Naive thymus-derived CD4-positive, alpha-beta T cell (primary cell): ENCODE measurements around the gene FCHO2. TPM values are rescaled to one million over a fixed set of nuclear protein-coding genes. Genes with fewer than 3 reads are reported as not detected.

Experiments
- ATAC-seq: fragments of 150-1000 bp; cut with Tn5 transposase; 2 replicates; pipeline ENCODE4 v1.10.0; 2021; ENCODE audit warnings: mild to moderate bottlenecking, moderate library complexity
- CTCF ChIA-PET: fragments of 350-600 bp; sonication (Branson Sonifier 250); formaldehyde crosslinking; loops from one replicate; lab custom pipeline; 2021; ENCODE audit warnings: antibody characterized with exemption; lab: Charles Lee
- POLR2A ChIA-PET: fragments of 350-600 bp; sonication (Branson Sonifier 250); formaldehyde crosslinking; loops from one replicate; lab custom pipeline; 2021; ENCODE audit warnings: antibody characterized with exemption, inconsistent platforms; lab: Charles Lee
- DNase-seq, 9 donors: peaks; one replicate each; pipeline versions ENCODE4 v3.0.0 to v3.0.0-alpha.2; 2020 to 2022; ENCODE audit warnings: mixed read lengths in 1 of 9
- H3K27ac ChIP-seq: one replicate; pipeline ENCODE4 v1.7.0; 2013; ENCODE audit warnings: mild to moderate bottlenecking, low read depth, low read length, moderate library complexity
- H3K27me3 ChIP-seq, 2 donors: one replicate each; pipeline ENCODE4 v1.7.0; 2013; ENCODE audit warnings: low read length in 2 of 2, mild to moderate bottlenecking in 2 of 2, moderate library complexity in 2 of 2; ENCODE audit not compliant: control insufficient read depth in 2 of 2, insufficient read depth in 2 of 2
- H3K36me3 ChIP-seq, 3 experiments: 1 replicate in 2 of 3; 2 replicates in 1 of 3; pipeline ENCODE4 v1.7.0; 2013; ENCODE audit warnings: low read length in 3 of 3, mild to moderate bottlenecking in 3 of 3, moderate library complexity in 1 of 3; ENCODE audit not compliant: insufficient read depth in 3 of 3, control insufficient read depth in 2 of 3
- H3K4me1 ChIP-seq, 2 donors: one replicate each; pipeline ENCODE4 v1.7.0; 2013; ENCODE audit warnings: low read length in 2 of 2, mild to moderate bottlenecking in 2 of 2, moderate library complexity in 1 of 2; ENCODE audit not compliant: control insufficient read depth in 2 of 2, insufficient read depth in 2 of 2
- H3K4me3 ChIP-seq: 2 replicates; pipeline ENCODE4 v1.7.0; 2013; ENCODE audit warnings: mild to moderate bottlenecking, low read length
- H3K9me3 ChIP-seq, 3 experiments: 1 replicate in 2 of 3; 2 replicates in 1 of 3; pipeline ENCODE4 v1.7.0; 2013; ENCODE audit warnings: low read length in 3 of 3; ENCODE audit not compliant: control insufficient read depth in 2 of 3
- H3K27ac Mint-ChIP-seq, 9 donors: one replicate each; pipeline ENCODE4 v1.8.0; 2020 to 2022; ENCODE audit warnings: mixed read lengths in 9 of 9, mild to moderate bottlenecking in 8 of 9, moderate library complexity in 5 of 9, inconsistent platforms in 2 of 9
- H3K27me3 Mint-ChIP-seq, 5 donors: one replicate each; pipeline ENCODE4 v1.8.0; 2021 to 2022; ENCODE audit warnings: mixed read lengths in 5 of 5, mild to moderate bottlenecking in 1 of 5
- H3K36me3 Mint-ChIP-seq, 5 donors: one replicate each; pipeline ENCODE4 v1.8.0; 2020 to 2022; ENCODE audit warnings: mixed read lengths in 5 of 5, mild to moderate bottlenecking in 3 of 5, inconsistent platforms in 1 of 5
- H3K4me1 Mint-ChIP-seq, 7 donors: one replicate each; pipeline ENCODE4 v1.8.0; 2020 to 2022; ENCODE audit warnings: mixed read lengths in 7 of 7, mild to moderate bottlenecking in 3 of 7, inconsistent platforms in 1 of 7
- H3K4me3 Mint-ChIP-seq, 10 donors: one replicate each; pipeline ENCODE4 v1.8.0; 2020 to 2022; ENCODE audit warnings: mild to moderate bottlenecking in 10 of 10, mixed read lengths in 10 of 10, moderate library complexity in 6 of 10, inconsistent platforms in 2 of 10
- H3K9me3 Mint-ChIP-seq, 11 donors: one replicate each; pipeline ENCODE4 v1.8.0; 2020 to 2022; ENCODE audit warnings: mixed read lengths in 11 of 11, mild to moderate bottlenecking in 4 of 11, inconsistent platforms in 1 of 11, moderate library complexity in 1 of 11
- intact Hi-C, 2 donors: fragments of 100-400 bp; cut with micrococcal nuclease; formaldehyde crosslinking; loops; one replicate each; pipeline ENCODE4 v1.15.1; 2023
- polyA plus RNA-seq, 2 donors: library from polyadenylated mRNA; unstranded; fragments of 300-500 nt; fragmentation: Illumina TruSeq; gene quantifications; one replicate each; pipeline ENCODE4 v1.2.3, GENCODE V29; 2021
- total RNA-seq, 6 experiments: library from RNA in 5 of 6; stranded (reverse) in 5 of 6; gene quantifications; 1 replicate in 5 of 6; 2 replicates in 1 of 6; pipeline ENCODE4 v1.2.3 and lab custom pipeline; 2021 to 2026

The FCHO2 gene
- total and polyA plus RNA-seq, 7 experiments from 2014 or later = 0.30 to 7.1 (median 1.8) TPM

DNA sequence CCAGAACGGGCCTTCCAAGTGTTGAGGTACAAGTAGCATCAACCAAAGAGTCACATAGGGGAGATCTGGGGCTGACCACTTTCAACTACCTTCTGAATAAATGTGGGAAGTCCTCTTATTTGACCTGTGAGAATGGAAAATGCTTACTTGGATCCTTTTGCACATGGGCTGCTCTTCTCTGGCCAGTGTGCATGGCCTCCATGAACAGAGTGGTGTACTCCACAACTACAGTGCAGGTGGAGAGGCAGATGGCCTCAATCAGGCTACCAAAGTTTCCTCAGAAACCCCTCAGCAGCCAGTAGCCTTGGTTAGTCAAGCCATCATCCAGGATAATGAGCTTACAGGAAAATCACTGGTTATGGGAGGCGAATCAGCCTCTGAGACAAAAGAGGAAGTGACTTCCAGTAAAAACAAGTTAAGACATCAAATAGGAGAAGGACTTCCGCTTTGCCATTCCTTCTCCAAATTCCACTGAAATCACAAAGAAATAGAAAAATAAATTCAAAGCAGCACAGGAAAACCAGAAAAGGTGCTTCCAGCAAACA is 18.3 kb upstream of the FCHO2 start:
- peaks cover 0 to 6% (median 0%) of the 10 kb centered on the region in 7 donors for H3K4me1 Mint-ChIP-seq
- POLR2A ChIA-PET = no interaction called here
- H3K9me3 ChIP-seq = no peaks in the 10 kb centered on the region
- ATAC-seq (no peak), DNase-seq (no peak)
- H3K36me3 ChIP-seq = no peaks in the 10 kb centered on the region
- H3K4me3 Mint-ChIP-seq = no peak overlapping the region
- peaks cover 0 to 4% (median 0%) of the 10 kb centered on the region in 11 donors for H3K9me3 Mint-ChIP-seq
- H3K4me1 ChIP-seq = no peaks in the 10 kb centered on the region
- no peak overlapping the region for H3K4me3 ChIP-seq
- no peak overlapping the region for H3K27ac ChIP-seq
- no peak overlapping the region for H3K27ac Mint-ChIP-seq
- CTCF ChIA-PET = no interaction called here
- no peaks in the 10 kb centered on the region for H3K27me3 ChIP-seq
- H3K27me3 Mint-ChIP-seq = peaks cover 30 to 47% (median 45%) of the 10 kb centered on the region in 5 donors
- intact Hi-C loops = no loop called here
- no peaks in the 10 kb centered on the region for H3K36me3 Mint-ChIP-seq

DNA sequence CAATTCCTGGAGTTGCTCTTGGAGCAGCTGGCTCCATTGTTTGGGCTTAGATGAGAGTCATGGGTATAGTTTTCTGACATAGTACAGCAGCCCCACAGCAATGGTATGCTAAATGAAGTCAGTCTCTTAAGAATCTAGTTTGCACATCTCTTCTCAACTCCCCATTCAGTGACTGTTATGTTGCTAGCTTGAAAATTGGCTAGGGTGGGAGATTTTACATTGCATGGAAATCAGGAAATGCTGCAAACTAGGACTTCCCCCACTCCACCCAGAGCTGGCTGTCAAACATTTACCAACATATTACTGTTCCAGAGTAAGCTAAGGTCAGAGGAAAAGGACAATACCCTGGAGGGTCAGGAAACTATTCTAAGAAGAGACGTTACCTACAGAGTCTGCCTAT is 17.6 kb upstream of the FCHO2 start:
- no peak overlapping the region for H3K27ac Mint-ChIP-seq
- DNase-seq = no peak
- no peaks in the 10 kb centered on the region for H3K36me3 Mint-ChIP-seq
- H3K27ac ChIP-seq = no peak overlapping the region
- H3K4me3 ChIP-seq = no peak overlapping the region
- no peaks in the 10 kb centered on the region for H3K9me3 ChIP-seq
- POLR2A ChIA-PET = no interaction called here
- CTCF ChIA-PET = no interaction called here
- H3K9me3 Mint-ChIP-seq = peaks cover 0 to 4% (median 0%) of the 10 kb centered on the region in 11 donors
- intact Hi-C loops = no loop called here
- no peaks in the 10 kb centered on the region for H3K4me1 ChIP-seq
- H3K4me1 Mint-ChIP-seq = peaks cover 0 to 6% (median 0%) of the 10 kb centered on the region in 7 donors
- H3K27me3 ChIP-seq = no peaks in the 10 kb centered on the region
- H3K4me3 Mint-ChIP-seq = no peak overlapping the region
- no peaks in the 10 kb centered on the region for H3K36me3 ChIP-seq
- peaks cover 27 to 45% (median 41%) of the 10 kb centered on the region in 5 donors for H3K27me3 Mint-ChIP-seq
- no peak for ATAC-seq

DNA sequence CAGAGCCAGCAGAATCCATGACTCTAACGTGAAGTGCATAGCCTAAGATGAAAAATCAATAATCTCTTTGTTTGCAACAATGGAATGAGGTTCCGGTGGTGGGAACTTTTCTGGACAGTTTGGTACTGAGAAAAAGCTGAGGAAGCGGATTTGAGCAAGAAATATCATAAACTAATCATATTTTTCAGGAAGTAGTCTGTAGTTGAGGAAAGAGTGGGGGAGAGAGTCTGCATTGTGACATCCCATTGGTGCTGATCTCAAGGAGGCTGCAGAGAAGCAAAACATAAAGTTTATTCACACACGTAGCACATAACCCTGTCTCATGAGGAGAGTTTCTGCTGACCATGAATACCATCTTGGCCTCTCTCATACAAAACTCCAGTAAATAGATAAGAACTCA is 15.8 kb upstream of the FCHO2 start:
- DNase-seq = no peak
- POLR2A ChIA-PET = no interaction called here
- Histone ChIP-seq H3K27me3 (no peaks in the 10 kb centered on the region), H3K9me3 (no peaks in the 10 kb centered on the region), H3K4me1 (no peaks in the 10 kb centered on the region), H3K27ac (no peak overlapping the region), H3K4me3 (no peak overlapping the region), H3K36me3 (no peaks in the 10 kb centered on the region)
- Mint-ChIP-seq H3K4me1 (peaks cover 0 to 6% (median 0%) of the 10 kb centered on the region in 7 donors), H3K4me3 (no peak overlapping the region), H3K9me3 (peaks cover 0 to 4% (median 0%) of the 10 kb centered on the region in 11 donors), H3K36me3 (no peaks in the 10 kb centered on the region), H3K27ac (no peak overlapping the region), H3K27me3 (peaks cover 23 to 45% (median 37%) of the 10 kb centered on the region in 5 donors)
- CTCF ChIA-PET = no interaction called here
- no peak for ATAC-seq
- intact Hi-C loops = no loop called here

DNA sequence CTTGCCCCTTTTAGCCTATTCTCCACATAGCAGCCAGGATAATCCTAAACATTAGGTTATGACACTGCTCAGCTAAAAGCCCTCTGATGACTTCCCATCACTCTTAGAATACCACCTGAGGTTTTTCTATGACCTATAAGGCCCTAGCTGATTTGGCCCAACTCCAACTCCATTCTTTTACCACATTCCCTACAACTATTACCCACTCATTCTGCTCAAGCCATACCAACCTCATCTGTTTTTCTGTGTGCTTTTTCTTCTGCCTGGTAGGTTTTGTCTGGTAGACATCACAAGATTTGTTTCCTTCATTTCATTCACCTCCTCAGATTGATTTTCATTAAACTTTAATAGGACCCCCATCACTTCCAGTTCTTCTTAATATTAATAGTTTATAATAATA is 12.5 kb upstream of the FCHO2 start:
- peaks cover 0 to 1% (median 0%) of the 10 kb centered on the region in 11 donors for H3K9me3 Mint-ChIP-seq
- Histone ChIP-seq H3K4me1 (no peaks in the 10 kb centered on the region), H3K27me3 (no peaks in the 10 kb centered on the region), H3K27ac (no peak overlapping the region), H3K36me3 (no peaks in the 10 kb centered on the region), H3K4me3 (no peak overlapping the region), H3K9me3 (no peaks in the 10 kb centered on the region)
- H3K4me3 Mint-ChIP-seq = no peak overlapping the region
- no peak for ATAC-seq
- H3K27ac Mint-ChIP-seq = no peak overlapping the region
- ChIA-PET POLR2A (no interaction called here), CTCF (no interaction called here)
- no peak for DNase-seq
- peaks cover 0 to 5% (median 0%) of the 10 kb centered on the region in 7 donors for H3K4me1 Mint-ChIP-seq
- H3K36me3 Mint-ChIP-seq = no peaks in the 10 kb centered on the region
- peaks cover 25 to 42% (median 28%) of the 10 kb centered on the region in 5 donors for H3K27me3 Mint-ChIP-seq
- intact Hi-C loops = no loop called here

DNA sequence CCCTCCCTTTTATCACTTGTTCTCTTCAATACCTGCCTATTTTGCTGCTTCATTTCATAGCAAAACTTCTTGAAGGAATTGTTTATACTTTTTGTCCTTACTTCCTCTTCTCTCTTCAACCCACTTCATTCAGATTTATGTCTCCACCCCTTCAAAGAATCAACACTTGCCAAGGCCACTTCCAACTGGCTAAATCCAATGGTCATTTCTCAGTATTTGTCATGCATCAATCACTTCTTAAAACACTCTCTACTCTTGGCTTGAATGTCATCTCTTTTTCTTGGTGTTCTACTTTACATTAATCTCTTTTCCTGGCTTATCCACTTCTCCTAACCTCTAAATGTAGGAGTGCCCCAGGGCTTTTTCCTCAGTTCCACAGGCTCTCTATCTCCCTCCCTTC is 8.3 kb upstream of the FCHO2 start:
- H3K36me3 ChIP-seq = no peaks in the 10 kb centered on the region

DNA sequence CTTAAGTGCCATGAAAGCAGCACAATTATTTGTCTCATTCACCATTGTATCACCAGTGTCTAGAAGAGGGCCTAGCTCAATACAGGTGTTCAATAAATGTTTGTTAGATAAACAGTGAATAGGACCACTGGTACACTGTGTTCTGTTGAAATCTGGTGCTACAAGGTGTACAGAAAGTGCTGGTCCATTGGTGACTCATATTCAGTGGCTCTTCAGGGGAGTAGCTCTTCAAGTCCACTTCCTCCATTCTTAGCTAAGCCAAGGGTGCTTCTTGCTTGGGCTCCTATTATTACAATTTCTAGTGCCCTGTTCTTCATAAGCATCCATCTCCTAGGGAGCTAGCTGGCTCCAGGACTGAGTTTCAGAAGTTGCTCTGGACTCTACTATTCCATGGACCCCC is 6.4 kb upstream of the FCHO2 start:
- H3K27ac Mint-ChIP-seq = no peak overlapping the region
- ChIA-PET CTCF (interaction anchor here (0.9 kb wide), 1 partner anchor 251 kb away, joined by 3 read pairs; no protein-coding TSS in a partner anchor), POLR2A (no interaction called here)
- H3K4me3 ChIP-seq = no peak overlapping the region
- ATAC-seq = no peak
- peaks cover 0 to 3% (median 0%) of the 10 kb centered on the region in 11 donors for H3K9me3 Mint-ChIP-seq
- H3K36me3 ChIP-seq = no peaks in the 10 kb centered on the region
- intact Hi-C loops = no loop called here
- DNase-seq = no peak
- H3K27me3 Mint-ChIP-seq = peaks cover 15 to 51% (median 36%) of the 10 kb centered on the region in 5 donors
- no peaks in the 10 kb centered on the region for H3K4me1 Mint-ChIP-seq
- no peak overlapping the region for H3K27ac ChIP-seq
- no peak overlapping the region for H3K4me3 Mint-ChIP-seq
- H3K36me3 Mint-ChIP-seq = no peaks in the 10 kb centered on the region
- H3K4me1 ChIP-seq = no peaks in the 10 kb centered on the region
- H3K9me3 ChIP-seq = no peaks in the 10 kb centered on the region
- no peaks in the 10 kb centered on the region for H3K27me3 ChIP-seq

More for the DNA sequence above, 8.3 kb upstream of the FCHO2 start:
- ChIA-PET CTCF (no interaction called here), POLR2A (no interaction called here)
- DNase-seq = no peak
- no peaks in the 10 kb centered on the region for H3K36me3 Mint-ChIP-seq
- H3K4me1 Mint-ChIP-seq = no peaks in the 10 kb centered on the region
- Histone ChIP-seq H3K4me3 (no peak overlapping the region), H3K27me3 (no peaks in the 10 kb centered on the region), H3K4me1 (no peaks in the 10 kb centered on the region), H3K9me3 (no peaks in the 10 kb centered on the region), H3K27ac (no peak overlapping the region)
- H3K9me3 Mint-ChIP-seq = peaks cover 0 to 3% (median 0%) of the 10 kb centered on the region in 11 donors
- peaks cover 15 to 40% (median 34%) of the 10 kb centered on the region in 5 donors for H3K27me3 Mint-ChIP-seq
- no peak overlapping the region for H3K27ac Mint-ChIP-seq
- H3K4me3 Mint-ChIP-seq = no peak overlapping the region
- intact Hi-C loops = no loop called here
- no peak for ATAC-seq
